Right atrium auricular region (tissue), 2 donors: ENCODE results near the gene TPD52L2. TPM values are rescaled to one million over a fixed set of nuclear protein-coding genes. Genes with fewer than 3 reads are reported as not detected.
A peak's percentile ranks its signal among the peaks of the same experiment; 100 is the strongest.
"Not testable (repeated sequence)": the region's sequence is repeated elsewhere in the genome, so short reads cannot be mapped to it uniquely, and the experiment has no call there.

Source experiments
- DNase-seq: peaks from one replicate; pipeline ENCODE4 v3.0.0-alpha.2; 2019; ENCODE audit warnings: low spot score
- H3K27ac ChIP-seq, 2 donors: fragments of 200-600 bp; sonication (generic); 1 replicate in 1 of 2; 2 replicates in 1 of 2; pipeline ENCODE4 v1.5.1; 2016 to 2019
- H3K27me3 ChIP-seq, 2 donors: fragments of 200-600 bp; sonication (generic); one replicate each; pipeline versions ENCODE4 v1.5.1 to v1.6.0; 2017 to 2019
- H3K36me3 ChIP-seq: fragments of 200-600 bp; sonication (generic); one replicate; pipeline ENCODE4 v1.5.1; 2016
- H3K4me1 ChIP-seq, 2 donors: fragments of 200-600 bp; sonication (generic); one replicate each; pipeline versions ENCODE4 v1.5.1 to v1.6.0; 2017 to 2019
- H3K4me3 ChIP-seq, 2 donors: fragments of 200-600 bp; sonication (generic); 1 replicate in 1 of 2; 2 replicates in 1 of 2; pipeline ENCODE4 v1.5.1; 2017 to 2019; ENCODE audit warnings: mild to moderate bottlenecking in 1 of 2, moderate library complexity in 1 of 2
- H3K9me3 ChIP-seq, 2 donors: fragments of 200-600 bp; sonication (generic); one replicate each; pipeline ENCODE4 v1.5.1; 2019
- total RNA-seq, 2 donors: library from RNA; depleted of rRNA; stranded (reverse); fragments of >200 nt; gene quantifications; one replicate each; pipeline ENCODE4 v1.1.0, GENCODE V29; 2016
- TF ChIP-seq, protein P1 (sequence below), 2 donors: fragments of 200-600 bp; sonication (generic); IDR thresholded peaks; one replicate each; pipeline ENCODE4 v1.5.1; 2019; ENCODE audit warnings: antibody characterized with exemption in 2 of 2

Gene TPD52L2
- total RNA-seq, 2 donors from 2014 or later: 80.6 to 84.0 TPM

DNA sequence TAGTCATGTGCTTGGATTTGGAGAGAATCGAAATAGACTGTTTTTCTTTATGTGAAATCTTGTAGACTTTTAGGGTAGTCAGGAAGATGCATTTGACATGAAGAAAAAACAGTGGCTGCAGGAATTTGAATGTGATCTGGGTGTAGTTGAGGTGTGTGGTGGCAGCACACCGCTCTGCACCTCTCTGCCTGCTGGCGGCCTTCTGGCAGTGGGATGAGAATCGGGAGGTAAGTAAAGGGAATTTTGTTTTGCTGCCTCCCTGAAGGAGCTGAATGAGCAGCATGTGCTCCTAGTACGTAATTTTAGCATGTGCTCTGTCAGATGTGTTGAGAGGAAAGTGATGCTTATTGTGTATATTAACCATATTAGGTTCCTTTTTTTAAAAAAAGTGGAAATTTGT lies 3.2 kb downstream of the TPD52L2 start:
- H3K4me3 ChIP-seq: no peak overlapping the region
- H3K4me1 ChIP-seq: peaks cover 0 to 30% of the 10 kb centered on the region in 2 donors
- H3K27ac ChIP-seq: no peak overlapping the region
- no peak for DNase-seq
- H3K36me3 ChIP-seq: peaks cover 51% of the 10 kb centered on the region
- H3K9me3 ChIP-seq: no peaks in the 10 kb centered on the region
- no peaks in the 10 kb centered on the region for H3K27me3 ChIP-seq
- TF ChIP-seq, protein P1, sequence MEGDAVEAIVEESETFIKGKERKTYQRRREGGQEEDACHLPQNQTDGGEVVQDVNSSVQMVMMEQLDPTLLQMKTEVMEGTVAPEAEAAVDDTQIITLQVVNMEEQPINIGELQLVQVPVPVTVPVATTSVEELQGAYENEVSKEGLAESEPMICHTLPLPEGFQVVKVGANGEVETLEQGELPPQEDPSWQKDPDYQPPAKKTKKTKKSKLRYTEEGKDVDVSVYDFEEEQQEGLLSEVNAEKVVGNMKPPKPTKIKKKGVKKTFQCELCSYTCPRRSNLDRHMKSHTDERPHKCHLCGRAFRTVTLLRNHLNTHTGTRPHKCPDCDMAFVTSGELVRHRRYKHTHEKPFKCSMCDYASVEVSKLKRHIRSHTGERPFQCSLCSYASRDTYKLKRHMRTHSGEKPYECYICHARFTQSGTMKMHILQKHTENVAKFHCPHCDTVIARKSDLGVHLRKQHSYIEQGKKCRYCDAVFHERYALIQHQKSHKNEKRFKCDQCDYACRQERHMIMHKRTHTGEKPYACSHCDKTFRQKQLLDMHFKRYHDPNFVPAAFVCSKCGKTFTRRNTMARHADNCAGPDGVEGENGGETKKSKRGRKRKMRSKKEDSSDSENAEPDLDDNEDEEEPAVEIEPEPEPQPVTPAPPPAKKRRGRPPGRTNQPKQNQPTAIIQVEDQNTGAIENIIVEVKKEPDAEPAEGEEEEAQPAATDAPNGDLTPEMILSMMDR (IDR thresholded peaks at IDR 0.05): no peak

DNA sequence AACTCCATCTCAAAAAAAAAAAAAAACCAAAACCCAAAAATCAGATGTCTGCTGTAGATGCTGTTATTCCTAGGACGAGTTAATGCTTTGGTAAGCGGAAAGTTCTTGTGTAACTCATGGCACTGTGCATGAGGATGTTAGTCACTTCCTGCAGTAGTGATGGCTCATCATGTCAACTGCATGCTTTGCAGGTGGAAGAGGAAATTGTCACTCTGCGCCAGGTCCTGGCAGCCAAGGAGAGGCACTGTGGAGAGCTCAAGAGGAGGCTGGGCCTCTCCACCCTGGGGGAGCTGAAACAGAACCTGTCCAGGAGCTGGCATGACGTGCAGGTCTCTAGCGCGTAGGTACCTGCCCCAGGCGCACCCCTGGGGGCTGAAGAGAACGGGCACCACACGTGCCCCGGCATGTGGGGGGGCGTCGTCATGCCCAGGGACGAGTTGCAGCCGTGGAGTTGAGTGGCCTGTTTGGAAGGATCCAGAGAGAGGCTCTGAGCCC lies 8.5 kb downstream of the TPD52L2 start:
- no peaks in the 10 kb centered on the region for H3K9me3 ChIP-seq
- TF ChIP-seq, protein P1 (IDR thresholded peaks at IDR 0.05): no peak
- no peaks in the 10 kb centered on the region for H3K27me3 ChIP-seq
- peak; percentile 69 for DNase-seq
- H3K4me1 ChIP-seq: peaks cover 0 to 6% of the 10 kb centered on the region in 2 donors
- peak overlapping the region; percentile 42 to 70 for H3K27ac ChIP-seq
- H3K36me3 ChIP-seq: peaks cover 100% of the 10 kb centered on the region
- H3K4me3 ChIP-seq: no peak overlapping the region

DNA sequence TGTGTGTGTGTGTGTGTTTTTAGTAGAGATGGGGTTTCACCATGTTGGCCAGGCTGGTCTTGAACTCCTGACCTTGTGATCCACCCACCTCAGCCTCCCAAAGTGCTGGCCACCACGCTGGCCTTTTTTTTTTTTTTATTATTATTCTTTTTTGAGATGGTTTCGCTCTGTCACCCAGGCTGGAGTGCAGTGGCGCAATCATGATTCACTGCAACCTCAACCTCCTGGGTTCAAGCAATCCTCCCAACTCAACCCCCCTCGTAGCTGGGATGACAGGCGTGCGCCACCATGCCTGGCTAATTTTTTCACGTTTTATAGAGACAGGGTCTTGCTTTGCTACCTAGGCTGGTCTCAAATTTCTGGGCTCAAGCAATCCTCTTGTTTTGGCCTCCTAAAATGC lies 9.2 kb downstream of the TPD52L2 start:
- H3K9me3 ChIP-seq, H3K27me3 ChIP-seq, H3K27ac ChIP-seq, H3K4me3 ChIP-seq, H3K4me1 ChIP-seq, DNase-seq: not testable (repeated sequence)
- peaks cover 100% of the 10 kb centered on the region for H3K36me3 ChIP-seq

DNA sequence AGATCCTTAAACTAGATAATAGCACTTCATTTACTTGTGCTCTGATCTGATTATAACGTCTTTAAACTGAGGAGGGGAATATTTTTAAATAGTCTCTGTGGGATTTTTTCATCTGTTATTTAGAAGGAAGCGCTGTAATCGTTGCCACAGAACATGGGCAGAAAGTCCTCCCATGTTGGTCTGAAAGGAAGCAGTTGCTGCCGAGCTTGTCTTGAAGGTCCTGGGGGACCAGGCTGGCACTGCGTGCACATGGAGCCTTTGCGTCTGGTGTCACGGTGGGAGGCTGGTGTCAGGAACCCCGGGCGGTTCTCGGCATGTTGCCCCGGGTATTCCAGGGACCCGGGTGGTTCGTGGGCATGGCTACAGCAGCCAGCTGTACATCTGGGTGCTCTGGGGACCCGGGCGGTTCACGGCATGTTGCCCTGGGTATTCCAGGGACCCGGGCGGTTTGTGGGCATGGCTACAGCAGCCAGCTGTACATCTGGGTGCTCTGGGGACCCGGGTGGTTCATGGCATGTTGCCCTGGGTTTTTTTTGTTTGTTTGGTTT lies 11.5 kb downstream of the TPD52L2 start:
- H3K4me1 ChIP-seq: peaks cover 0 to 6% of the 10 kb centered on the region in 2 donors
- H3K4me3 ChIP-seq: no peak overlapping the region
- no peak overlapping the region for H3K27ac ChIP-seq
- no peaks in the 10 kb centered on the region for H3K27me3 ChIP-seq
- H3K36me3 ChIP-seq: peaks cover 76% of the 10 kb centered on the region
- no peaks in the 10 kb centered on the region for H3K9me3 ChIP-seq
- DNase-seq: no peak
- TF ChIP-seq, protein P1 (IDR thresholded peaks at IDR 0.05): no peak

DNA sequence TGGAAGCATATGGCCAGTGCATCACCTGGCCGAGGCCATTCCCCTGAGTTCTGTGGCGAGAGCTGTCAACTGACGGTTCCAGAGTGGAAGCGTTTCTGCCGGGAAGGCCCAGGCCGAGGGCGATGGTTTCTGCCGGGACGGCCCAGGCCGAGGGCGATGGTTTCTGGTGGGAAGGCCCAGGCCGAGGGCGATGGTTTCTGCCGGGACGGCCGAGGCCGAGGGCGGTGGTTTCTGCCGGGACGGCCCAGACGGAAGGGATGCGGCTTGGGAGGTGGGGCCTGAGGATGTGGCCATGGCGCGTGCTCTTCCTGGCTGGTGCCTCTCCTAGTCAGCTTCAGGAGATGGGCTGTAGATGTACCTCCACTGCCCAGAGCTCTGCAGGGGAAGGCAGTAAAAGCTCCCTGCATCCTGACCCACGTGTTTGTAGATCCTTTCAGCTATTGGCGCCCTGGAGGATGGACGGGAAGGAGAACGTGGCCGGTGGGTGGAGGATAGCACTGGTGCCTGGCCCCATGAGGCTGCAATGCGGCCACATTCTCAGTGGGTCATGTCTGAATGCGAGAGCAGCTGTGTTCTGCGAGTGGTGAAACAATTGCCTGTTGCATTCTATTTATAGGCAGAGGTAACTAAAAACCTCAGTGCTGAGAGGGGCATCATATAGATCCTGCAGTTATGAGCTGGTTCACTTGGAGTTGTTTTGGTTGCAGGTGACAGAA lies 12.8 kb downstream of the TPD52L2 start:
- DNase-seq: no peak
- peaks cover 71% of the 10 kb centered on the region for H3K36me3 ChIP-seq
- H3K27me3 ChIP-seq: no peaks in the 10 kb centered on the region
- TF ChIP-seq, protein P1 (IDR thresholded peaks at IDR 0.05): no peak
- peaks cover 0 to 3% of the 10 kb centered on the region in 2 donors for H3K4me1 ChIP-seq
- no peak overlapping the region for H3K4me3 ChIP-seq
- H3K9me3 ChIP-seq: no peaks in the 10 kb centered on the region
- H3K27ac ChIP-seq: no peak overlapping the region

DNA sequence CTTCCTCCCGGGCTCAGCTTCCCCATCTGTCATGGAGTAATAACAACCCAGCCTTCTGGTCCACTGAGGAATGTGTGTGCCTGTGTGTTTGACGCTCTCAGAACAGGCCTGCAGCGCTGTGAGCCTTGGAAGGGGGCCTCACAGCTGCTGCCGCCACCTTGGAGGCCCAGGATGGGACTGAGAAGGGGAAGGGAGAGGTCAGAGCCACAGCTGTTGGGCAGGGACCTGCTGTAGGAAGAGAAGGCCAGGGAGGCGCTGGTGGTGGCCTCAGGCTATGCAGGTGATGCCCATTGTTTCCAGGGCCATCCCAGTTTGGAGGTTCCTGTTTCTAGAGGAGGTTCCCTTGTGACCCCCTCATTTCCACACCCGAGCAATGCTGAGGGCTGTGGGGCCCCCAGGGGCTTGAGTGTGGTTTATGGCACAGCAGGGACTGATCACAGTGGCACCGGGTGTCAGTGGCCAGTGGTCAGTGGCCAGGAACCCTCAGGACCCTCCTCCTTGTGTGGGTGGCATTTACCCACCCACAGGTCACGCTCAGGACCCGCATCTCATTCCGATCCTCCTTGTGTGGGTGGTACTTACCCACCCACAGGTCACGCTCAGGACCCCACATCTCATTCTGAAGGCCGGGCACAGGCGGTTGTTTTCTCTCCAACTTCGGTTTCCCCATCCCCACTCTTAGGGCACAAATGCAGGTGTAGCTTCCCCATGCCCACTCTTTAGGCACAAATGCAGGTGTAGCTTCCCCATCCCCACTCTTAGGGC lies 14.0 kb downstream of the TPD52L2 start:
- Histone ChIP-seq H3K27ac (no peak overlapping the region), H3K27me3 (no peaks in the 10 kb centered on the region)

DNA sequence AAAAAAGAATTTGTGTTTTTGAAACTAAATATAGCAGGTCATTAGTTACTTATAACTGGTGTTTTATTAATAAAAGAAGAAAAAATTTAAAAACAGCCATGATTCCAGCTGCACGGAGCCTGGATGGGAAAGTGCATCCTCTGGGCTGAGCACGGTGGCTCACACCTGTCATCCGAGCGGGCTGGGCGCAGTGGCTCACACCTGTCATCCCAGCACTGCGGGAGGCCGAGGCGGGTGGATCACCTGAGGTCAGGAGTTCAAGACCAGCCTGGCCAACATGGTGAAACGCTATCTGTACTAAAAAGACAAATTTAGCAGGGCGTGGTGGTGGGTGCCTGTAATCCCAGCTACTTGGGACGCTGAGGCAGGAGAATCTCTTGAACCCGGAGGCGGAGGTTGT lies 15.8 kb downstream of the TPD52L2 start:
- not testable (repeated sequence) for H3K27ac ChIP-seq, H3K4me3 ChIP-seq, H3K9me3 ChIP-seq, DNase-seq, H3K4me1 ChIP-seq, H3K27me3 ChIP-seq
- peaks cover 58% of the 10 kb centered on the region for H3K36me3 ChIP-seq

More for the DNA sequence above, 14.0 kb downstream of the TPD52L2 start:
- no peaks in the 10 kb centered on the region for H3K9me3 ChIP-seq
- no peak for DNase-seq
- peaks cover 0 to under 1% of the 10 kb centered on the region in 2 donors for H3K4me1 ChIP-seq
- peaks cover 66% of the 10 kb centered on the region for H3K36me3 ChIP-seq
- H3K4me3 ChIP-seq: no peak overlapping the region
- TF ChIP-seq, protein P1 (IDR thresholded peaks at IDR 0.05): no peak
